OCI-LY3 (cell line): ENCODE measurements around the gene WTAP.

Experiments
- H2AFZ ChIP-seq: fragments of 200-600, 300-600 bp; shearing (Covaris generic); 2 replicates; pipeline ENCODE4 v1.6.0; 2014; ENCODE audit warnings: antibody characterized with exemption, low read depth, low read length
- H3K27ac ChIP-seq: fragments of 200-600, 300-600 bp; sonication (generic); 2 replicates; pipeline ENCODE4 v1.5.1; 2014; ENCODE audit warnings: mild to moderate bottlenecking, low read length, moderate library complexity, mixed read lengths
- H3K27me3 ChIP-seq: fragments of 200-600, 300-600 bp; sonication (generic); 2 replicates; pipeline ENCODE4 v1.6.1; 2014; ENCODE audit warnings: low read depth, low read length, mixed read lengths
- H3K36me3 ChIP-seq: fragments of 200-600, 300-600 bp; sonication (generic); replicated peaks from 2 replicates; pipeline ENCODE3; 2014; ENCODE audit warnings: low read depth, low read length, mixed read lengths
- H3K4me1 ChIP-seq: fragments of 300-600, 200-600 bp; sonication (generic); 2 replicates; pipeline ENCODE4 v1.6.1; 2014; ENCODE audit warnings: low read length, mixed read lengths
- H3K4me2 ChIP-seq: fragments of 200-600, 300-600 bp; sonication (generic); 2 replicates; pipeline ENCODE4 v1.6.1; 2014; ENCODE audit warnings: low read length, mixed read lengths
- H3K4me3 ChIP-seq: fragments of 300-600, 200-600 bp; sonication (generic); 2 replicates; pipeline ENCODE4 v1.5.1; 2014; ENCODE audit warnings: antibody characterized with exemption, mild to moderate bottlenecking, low read length, moderate library complexity
- H3K79me2 ChIP-seq: fragments of 300-600, 200-600 bp; shearing (Covaris generic); 2 replicates; pipeline ENCODE4 v1.6.1; 2014; ENCODE audit warnings: mild to moderate bottlenecking, low read length, mixed read lengths
- H3K9ac ChIP-seq: fragments of 300-600, 200-600 bp; shearing (Covaris generic); 2 replicates; pipeline ENCODE4 v1.6.0; 2014; ENCODE audit warnings: mild to moderate bottlenecking, low read length, moderate library complexity
- H3K9me3 ChIP-seq: fragments of 200-600, 300-600 bp; shearing (Covaris generic); 2 replicates; pipeline ENCODE4 v1.6.1; 2014; ENCODE audit warnings: low read length, mixed read lengths; ENCODE audit not compliant: insufficient read depth
- H4K20me1 ChIP-seq: fragments of 200-600, 300-600 bp; sonication (generic); 2 replicates; pipeline ENCODE4 v1.6.1; 2016; ENCODE audit warnings: low read length, mixed read lengths; ENCODE audit not compliant: insufficient read depth
- EZH2phosphoT487 ChIP-seq: fragments of 200-600 bp; shearing (Covaris generic); IDR thresholded peaks from 2 replicates; pipeline ENCODE4 v1.6.1; 2018; ENCODE audit warnings: antibody characterized with exemption, mixed run types, low read depth
- TF ChIP-seq, protein P1 (sequence below): fragments of 200-600, 300-600 bp; sonication (generic); IDR thresholded peaks from 2 replicates; pipeline ENCODE4 v1.5.1; 2014; ENCODE audit warnings: antibody characterized with exemption, low read length, low read depth

WTAP gene

GRCh38 chr6:159736908-159737307, 9.6 kb downstream of the WTAP start:
- H3K4me1 ChIP-seq: peaks cover 2% of the 10 kb centered on the region; the same call in 1 of the 2 replicates
- H3K4me3 ChIP-seq: no peak overlapping the region
- no peak for TF ChIP-seq EZH2phosphoT487
- TF ChIP-seq, protein P1, sequence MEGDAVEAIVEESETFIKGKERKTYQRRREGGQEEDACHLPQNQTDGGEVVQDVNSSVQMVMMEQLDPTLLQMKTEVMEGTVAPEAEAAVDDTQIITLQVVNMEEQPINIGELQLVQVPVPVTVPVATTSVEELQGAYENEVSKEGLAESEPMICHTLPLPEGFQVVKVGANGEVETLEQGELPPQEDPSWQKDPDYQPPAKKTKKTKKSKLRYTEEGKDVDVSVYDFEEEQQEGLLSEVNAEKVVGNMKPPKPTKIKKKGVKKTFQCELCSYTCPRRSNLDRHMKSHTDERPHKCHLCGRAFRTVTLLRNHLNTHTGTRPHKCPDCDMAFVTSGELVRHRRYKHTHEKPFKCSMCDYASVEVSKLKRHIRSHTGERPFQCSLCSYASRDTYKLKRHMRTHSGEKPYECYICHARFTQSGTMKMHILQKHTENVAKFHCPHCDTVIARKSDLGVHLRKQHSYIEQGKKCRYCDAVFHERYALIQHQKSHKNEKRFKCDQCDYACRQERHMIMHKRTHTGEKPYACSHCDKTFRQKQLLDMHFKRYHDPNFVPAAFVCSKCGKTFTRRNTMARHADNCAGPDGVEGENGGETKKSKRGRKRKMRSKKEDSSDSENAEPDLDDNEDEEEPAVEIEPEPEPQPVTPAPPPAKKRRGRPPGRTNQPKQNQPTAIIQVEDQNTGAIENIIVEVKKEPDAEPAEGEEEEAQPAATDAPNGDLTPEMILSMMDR: no peak
- H3K27me3 ChIP-seq: no peaks in the 10 kb centered on the region
- H3K36me3 ChIP-seq: peaks cover 18% of the 10 kb centered on the region
- H3K4me2 ChIP-seq: no peak overlapping the region
- peaks cover 96% of the 10 kb centered on the region for H3K79me2 ChIP-seq
- no peak overlapping the region for H3K9ac ChIP-seq
- H3K9me3 ChIP-seq: no peaks in the 10 kb centered on the region
- H3K27ac ChIP-seq: no peak overlapping the region
- peaks cover 43% of the 10 kb centered on the region for H4K20me1 ChIP-seq
- no peak overlapping the region for H2AFZ ChIP-seq

GRCh38 chr6:159739341-159739740, 12.0 kb downstream of the WTAP start:
- Histone ChIP-seq H3K4me2 (no peak overlapping the region), H2AFZ (no peak overlapping the region), H3K27ac (no peak overlapping the region), H3K9ac (no peak overlapping the region), H3K4me1 (no peaks in the 10 kb centered on the region), H3K9me3 (no peaks in the 10 kb centered on the region), H4K20me1 (peaks cover 23% of the 10 kb centered on the region), H3K79me2 (peaks cover 90% of the 10 kb centered on the region), H3K4me3 (no peak overlapping the region), H3K36me3 (peaks cover 27% of the 10 kb centered on the region), H3K27me3 (no peaks in the 10 kb centered on the region)
- TF ChIP-seq, protein P1: no peak
- no peak for TF ChIP-seq EZH2phosphoT487

DNA sequence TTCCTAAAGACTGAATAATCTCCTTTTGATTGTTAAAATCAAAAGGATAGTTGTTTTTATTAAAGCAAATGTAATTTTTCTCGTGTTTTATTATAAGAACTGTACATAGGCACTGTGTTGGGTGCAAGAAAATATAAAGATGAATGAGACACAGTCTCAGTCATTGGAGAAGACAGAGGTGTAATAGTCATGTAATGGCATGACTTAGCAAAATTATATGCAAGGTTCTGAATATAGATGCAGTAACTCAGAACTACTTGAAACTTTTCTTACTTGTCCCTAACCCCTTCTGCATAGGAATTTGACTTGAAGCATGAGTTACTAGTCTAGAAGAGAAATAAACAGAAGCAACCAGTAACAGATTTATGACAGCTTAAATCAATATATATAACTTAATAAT, 14.9 kb downstream of the WTAP start:
- Histone ChIP-seq H3K27ac (no peak overlapping the region), H4K20me1 (peaks cover 7% of the 10 kb centered on the region; the same call in 1 of the 2 replicates), H3K4me3 (no peak overlapping the region), H3K79me2 (peaks cover 73% of the 10 kb centered on the region), H3K27me3 (no peaks in the 10 kb centered on the region), H3K9me3 (no peaks in the 10 kb centered on the region), H3K4me1 (no peaks in the 10 kb centered on the region), H3K4me2 (no peak overlapping the region), H3K9ac (no peak overlapping the region), H2AFZ (no peak overlapping the region), H3K36me3 (peaks cover 52% of the 10 kb centered on the region)
- TF ChIP-seq, protein P1: no peak
- no peak for TF ChIP-seq EZH2phosphoT487

DNA sequence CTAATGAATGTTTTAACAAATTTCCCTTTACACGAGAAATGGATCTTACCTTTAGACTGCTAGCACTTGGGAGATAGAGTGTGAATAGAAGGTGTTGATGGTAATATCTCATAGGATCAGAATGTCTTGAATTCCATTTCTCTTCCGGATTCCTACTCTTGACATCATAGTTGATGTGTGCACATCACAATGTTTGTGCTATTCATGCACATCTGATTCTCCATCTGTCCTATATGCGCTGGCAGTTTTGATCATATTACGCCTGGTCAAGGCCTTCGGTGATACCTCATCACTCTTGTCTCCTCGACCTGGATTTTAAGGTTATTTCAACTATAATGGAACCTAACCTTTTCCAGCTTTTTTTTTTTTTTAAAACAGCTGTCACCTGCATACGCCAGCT, 17.8 kb downstream of the WTAP start:
- Histone ChIP-seq H3K79me2 (peaks cover 44% of the 10 kb centered on the region), H3K4me2 (no peak overlapping the region), H3K9ac (no peak overlapping the region), H2AFZ (no peak overlapping the region), H3K9me3 (no peaks in the 10 kb centered on the region), H3K27me3 (no peaks in the 10 kb centered on the region), H3K4me1 (no peaks in the 10 kb centered on the region), H3K36me3 (peaks cover 49% of the 10 kb centered on the region), H3K4me3 (no peak overlapping the region), H3K27ac (no peak overlapping the region), H4K20me1 (no peaks in the 10 kb centered on the region)
- TF ChIP-seq EZH2phosphoT487: no peak
- TF ChIP-seq, protein P1: no peak
